Right lobe of liver (tissue), 4 donors: ENCODE data around the gene PAPOLB.

Experiments
- CTCF ChIP-seq, 4 donors: fragments of 200-600 bp in 3 of 4; fragments of 450-650 bp in 1 of 4; IDR thresholded peaks; one replicate each; pipeline versions ENCODE4 v1.5.1 to v1.8.0; 2016 to 2022; ENCODE audit warnings: antibody characterized with exemption in 4 of 4, mild to moderate bottlenecking in 2 of 4
- POLR2A ChIP-seq: fragments of 450-650 bp; IDR thresholded peaks from one replicate; pipeline ENCODE4 v1.6.1; 2017; ENCODE audit warnings: antibody characterized with exemption, mild to moderate bottlenecking
- donor health status: DM: no; HTN: no; CAD: no.
- donor health status: DM: no; HTN: no; CAD: no.
- donor health status: DM: no; HTN: yes; CAD: no.

- TF ChIP-seq CTCF (IDR thresholded peaks at IDR 0.05), result no peak
- TF ChIP-seq POLR2A, result no peak
Observed at GRCh38 chr7:4882169-4883032, 20.6 kb upstream of the PAPOLB start.
